Measurements from ENCODE around the gene LCLAT1.

GRCh38 chr2:30673127-30673526 is 226.1 kb downstream of the LCLAT1 start:
- TF ChIP-seq CTCF (IDR thresholded peaks at IDR 0.05): no peak
- TF ChIP-seq EZH2 (IDR thresholded peaks at IDR 0.05; ENCODE audit: borderline replicate concordance, insufficient read depth, low read depth, low read length, poor library complexity, severe bottlenecking): no peak

Data from B cell (primary cell).